Type B pancreatic cell (in vitro differentiated cells): ENCODE data around the gene ITPKA. TPM values are rescaled to one million over a fixed set of nuclear protein-coding genes. Genes with fewer than 3 reads are reported as not detected.

ENCODE experiments used
- DNase-seq: peaks from one replicate; pipeline ENCODE4 v3.0.0; 2021; ENCODE audit warnings: mixed read lengths; ENCODE audit not compliant: unreplicated experiment; ENCODE audit errors: extremely low spot score
- H3K27ac Mint-ChIP-seq: 2 replicates; pipeline ENCODE4 v1.8.0; 2021; ENCODE audit warnings: mild to moderate bottlenecking, mixed read lengths
- H3K27me3 Mint-ChIP-seq: 2 replicates; pipeline ENCODE4 v1.8.0; 2021; ENCODE audit warnings: mixed read lengths
- H3K36me3 Mint-ChIP-seq: 2 replicates; pipeline ENCODE4 v1.8.0; 2021; ENCODE audit warnings: mixed read lengths
- H3K4me1 Mint-ChIP-seq: one replicate; pipeline ENCODE4 v1.8.0; 2021; ENCODE audit warnings: mixed read lengths; ENCODE audit not compliant: unreplicated experiment
- H3K4me3 Mint-ChIP-seq: 2 replicates; pipeline ENCODE4 v1.8.0; 2021; ENCODE audit warnings: mild to moderate bottlenecking, mixed read lengths
- H3K9me3 Mint-ChIP-seq: 2 replicates; pipeline ENCODE4 v1.8.0; 2021; ENCODE audit warnings: mixed read lengths
- CTCF ChIP-seq: fragments of 200-600 bp; sonication (generic); conservative IDR thresholded peaks from 2 replicates; pipeline ENCODE4 v1.5.0; 2021; ENCODE audit warnings: antibody characterized with exemption, mild to moderate bottlenecking
- total RNA-seq: library from RNA; stranded (reverse); gene quantifications from 2 replicates; pipeline ENCODE4 v1.2.1, GENCODE V29; 2021; ENCODE audit warnings: low replicate concordance

ITPKA gene
- total RNA-seq, 1 donor from 2014 or later: 1.9 TPM

- DNase-seq: no peak
- Mint-ChIP-seq H3K36me3 (peaks cover 17% of the 10 kb centered on the region), H3K9me3 (no peaks in the 10 kb centered on the region)
These were observed 7.4 kb upstream of the ITPKA start for GRCh38 chr15:41486286-41486685.

DNA sequence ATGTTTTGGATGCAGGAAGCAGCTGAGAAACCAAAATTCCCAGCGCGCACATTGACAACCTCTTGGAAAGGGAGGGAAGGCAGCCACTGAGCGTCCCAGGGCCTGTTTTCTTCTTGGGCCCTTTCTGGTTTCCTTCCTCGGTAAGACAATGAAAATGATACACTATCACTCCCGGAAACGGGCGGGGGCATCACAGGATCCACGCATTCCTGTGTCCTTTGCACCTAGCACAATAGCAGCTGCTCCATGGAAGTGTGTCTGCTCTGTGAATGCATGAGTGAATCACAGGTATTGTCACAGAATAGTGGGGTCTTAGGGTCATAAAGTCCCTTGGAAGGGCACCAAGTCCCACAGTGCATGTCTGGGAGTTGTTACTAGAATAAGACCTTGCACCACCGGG, 6.3 kb upstream of the ITPKA start:
- H3K9me3 Mint-ChIP-seq: no peaks in the 10 kb centered on the region
- H3K4me3 Mint-ChIP-seq: no peak overlapping the region

More at GRCh38 chr15:41486286-41486685, 7.4 kb upstream of the ITPKA start:
- no peak overlapping the region for H3K4me3 Mint-ChIP-seq
- TF ChIP-seq CTCF: no peak
- no peaks in the 10 kb centered on the region for H3K4me1 Mint-ChIP-seq
- H3K27ac Mint-ChIP-seq: no peak overlapping the region
- peaks cover 7% of the 10 kb centered on the region for H3K27me3 Mint-ChIP-seq

DNA sequence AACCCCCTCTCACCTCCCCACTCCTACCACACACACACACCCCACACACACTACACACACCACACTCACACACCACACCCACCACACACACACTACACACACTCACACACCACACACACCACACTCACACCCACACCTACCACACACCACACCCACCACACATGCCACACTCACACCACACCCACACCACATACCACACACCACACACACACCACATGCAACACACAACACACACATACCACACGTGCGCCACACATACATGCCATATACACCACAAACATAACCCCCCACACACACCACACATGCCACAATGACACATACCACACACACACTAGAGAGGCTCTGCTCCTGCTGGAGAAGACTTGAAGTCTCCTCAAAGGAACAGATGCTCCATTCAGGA, 5.9 kb upstream of the ITPKA start:
- H3K36me3 Mint-ChIP-seq: peaks cover 6% of the 10 kb centered on the region
- H3K4me1 Mint-ChIP-seq: peaks cover 5% of the 10 kb centered on the region
- no peak for TF ChIP-seq CTCF
- DNase-seq: no peak
- H3K27me3 Mint-ChIP-seq: peaks cover 21% of the 10 kb centered on the region
- no peak overlapping the region for H3K27ac Mint-ChIP-seq
- H3K9me3 Mint-ChIP-seq: no peaks in the 10 kb centered on the region
- no peak overlapping the region for H3K4me3 Mint-ChIP-seq

More for the DNA sequence above, 6.3 kb upstream of the ITPKA start:
- Mint-ChIP-seq H3K27ac (no peak overlapping the region), H3K36me3 (peaks cover 6% of the 10 kb centered on the region), H3K4me1 (peaks cover under 1% of the 10 kb centered on the region), H3K27me3 (peaks cover 17% of the 10 kb centered on the region)
- no peak for TF ChIP-seq CTCF
- no peak for DNase-seq

- no peaks in the 10 kb centered on the region for H3K36me3 Mint-ChIP-seq
- peaks cover 7% of the 10 kb centered on the region for H3K4me1 Mint-ChIP-seq
- TF ChIP-seq CTCF: no peak
- no peak overlapping the region for H3K4me3 Mint-ChIP-seq
- H3K27me3 Mint-ChIP-seq: peaks cover 26% of the 10 kb centered on the region
- no peak for DNase-seq
- H3K9me3 Mint-ChIP-seq: no peaks in the 10 kb centered on the region
- no peak overlapping the region for H3K27ac Mint-ChIP-seq
These were observed 4.0 kb upstream of the ITPKA start for GRCh38 chr15:41489641-41490040.

- Mint-ChIP-seq H3K27me3 (peaks cover 31% of the 10 kb centered on the region), H3K36me3 (no peaks in the 10 kb centered on the region), H3K27ac (no peak overlapping the region), H3K4me3 (no peak overlapping the region), H3K9me3 (no peaks in the 10 kb centered on the region), H3K4me1 (peaks cover 7% of the 10 kb centered on the region)
- DNase-seq: no peak
- no peak for TF ChIP-seq CTCF
These were observed 3.3 kb upstream of the ITPKA start for GRCh38 chr15:41490355-41490754.

- H3K4me1 Mint-ChIP-seq: peaks cover 7% of the 10 kb centered on the region
- H3K4me3 Mint-ChIP-seq: no peak overlapping the region
- H3K27me3 Mint-ChIP-seq: peaks cover 40% of the 10 kb centered on the region
- no peak overlapping the region for H3K27ac Mint-ChIP-seq
- H3K36me3 Mint-ChIP-seq: no peaks in the 10 kb centered on the region
- DNase-seq: no peak
- H3K9me3 Mint-ChIP-seq: no peaks in the 10 kb centered on the region
- no peak for TF ChIP-seq CTCF
These were observed 1.8 kb upstream of the ITPKA start for GRCh38 chr15:41491889-41492288.
